GM23338 (cell line): ENCODE measurements around the gene FHIT. TPM values are rescaled to one million over a fixed set of nuclear protein-coding genes. Genes with fewer than 3 reads are reported as not detected.

Experiments
- ATAC-seq: fragments of 200-7000 bp; cut with Tn5 transposase; 3 replicates; pipeline ENCODE4 v1.9.1; 2020
- DNase-seq: peaks from one replicate; pipeline ENCODE4 v3.0.0-alpha.2; 2015; ENCODE audit warnings: low spot score
- H2AFZ ChIP-seq: fragments of 200-600 bp; sonication (generic); 2 replicates; pipeline ENCODE4 v1.8.0; 2016; ENCODE audit warnings: antibody characterized with exemption, mild to moderate bottlenecking, moderate library complexity
- H3F3A ChIP-seq: fragments of 200-600 bp; sonication (generic); replicated peaks from 2 replicates; pipeline ENCODE4 v1.8.0; 2017; ENCODE audit warnings: antibody characterized with exemption, mixed run types, low read depth
- H3K27ac ChIP-seq: fragments of 200-600 bp; sonication (generic); 2 replicates; pipeline ENCODE4 v1.6.1; 2016; ENCODE audit warnings: low read depth
- H3K27me3 ChIP-seq: fragments of 200-600 bp; sonication (generic); 2 replicates; pipeline ENCODE4 v1.8.0; 2016; ENCODE audit warnings: mild to moderate bottlenecking, mixed run types, moderate library complexity; ENCODE audit not compliant: insufficient read depth
- H3K36me3 ChIP-seq: fragments of 200-600 bp; sonication (generic); 2 replicates; pipeline ENCODE4 v1.8.0; 2016; ENCODE audit warnings: mild to moderate bottlenecking; ENCODE audit not compliant: insufficient read depth
- H3K4me1 ChIP-seq: fragments of 200-600 bp; sonication (generic); 2 replicates; pipeline ENCODE4 v1.8.0; 2016; ENCODE audit warnings: mild to moderate bottlenecking, moderate library complexity; ENCODE audit not compliant: insufficient read depth
- H3K4me2 ChIP-seq: fragments of 200-600 bp; sonication (generic); 2 replicates; pipeline ENCODE4 v1.7.1; 2017; ENCODE audit warnings: mixed run types
- H3K4me3 ChIP-seq: fragments of 200-600 bp; sonication (generic); 2 replicates; pipeline ENCODE4 v1.6.1; 2016; ENCODE audit warnings: mixed run types
- H3K79me2 ChIP-seq: fragments of 200-600 bp; sonication (generic); replicated peaks from 2 replicates; pipeline ENCODE4 v1.8.0; 2017; ENCODE audit warnings: mild to moderate bottlenecking; ENCODE audit not compliant: insufficient read depth
- H3K9me2 ChIP-seq: fragments of 200-600 bp; sonication (generic); 2 replicates; pipeline ENCODE4 v1.8.0; 2017; ENCODE audit not compliant: insufficient read depth
- H4K20me1 ChIP-seq: fragments of 200-600 bp; sonication (generic); replicated peaks from 2 replicates; pipeline ENCODE4 v1.8.0; 2017; ENCODE audit warnings: mild to moderate bottlenecking; ENCODE audit not compliant: insufficient read depth
- H3K27ac Mint-ChIP-seq: 2 replicates; pipeline ENCODE4 v1.8.0; 2020; ENCODE audit warnings: inconsistent platforms, mild to moderate bottlenecking, moderate library complexity, mixed read lengths
- H3K27me3 Mint-ChIP-seq: 3 replicates; pipeline ENCODE4 v1.8.0; 2022; ENCODE audit warnings: low read depth, mild to moderate bottlenecking, moderate library complexity, mixed read lengths, inconsistent platforms; ENCODE audit not compliant: insufficient read depth, poor library complexity
- H3K36me3 Mint-ChIP-seq: 3 replicates; pipeline ENCODE4 v1.8.0; 2021; ENCODE audit warnings: low read depth, mild to moderate bottlenecking, inconsistent platforms, moderate library complexity, mixed read lengths
- H3K4me1 Mint-ChIP-seq: 3 replicates; pipeline ENCODE4 v1.8.0; 2020; ENCODE audit warnings: mild to moderate bottlenecking, inconsistent platforms, mixed read lengths
- H3K4me3 Mint-ChIP-seq: 3 replicates; pipeline ENCODE4 v1.8.0; 2021; ENCODE audit warnings: moderate library complexity, mild to moderate bottlenecking, inconsistent platforms, mixed read lengths
- H3K9me3 Mint-ChIP-seq: 3 replicates; pipeline ENCODE4 v1.8.0; 2020; ENCODE audit warnings: moderate library complexity, mild to moderate bottlenecking, inconsistent platforms, mixed read lengths
- CREB1 ChIP-seq: fragments of 250-450 bp; sonication (Bioruptor Pico); IDR thresholded peaks from 2 replicates; pipeline ENCODE4 v1.5.0; 2020; ENCODE audit warnings: low read depth, mild to moderate bottlenecking, moderate library complexity
- ETS1 ChIP-seq: IDR thresholded peaks from 2 replicates; pipeline ENCODE4 v1.6.1; 2016; ENCODE audit warnings: antibody characterized with exemption
- EZH2 ChIP-seq: fragments of 200-600 bp; sonication (generic); IDR thresholded peaks from one replicate; pipeline ENCODE4 v1.8.0; 2017; ENCODE audit warnings: antibody characterized with exemption, mild to moderate bottlenecking, low read depth; ENCODE audit not compliant: unreplicated experiment
- JUNB ChIP-seq: IDR thresholded peaks from one replicate; pipeline ENCODE4 v1.6.1; 2016; ENCODE audit warnings: antibody characterized with exemption; ENCODE audit not compliant: unreplicated experiment
- NANOG ChIP-seq: IDR thresholded peaks from 2 replicates; pipeline ENCODE4 v1.6.1; 2016; ENCODE audit warnings: antibody characterized with exemption, borderline replicate concordance
- POLR2AphosphoS5 ChIP-seq: IDR thresholded peaks from 2 replicates; pipeline ENCODE4 v1.6.1; 2016; ENCODE audit warnings: antibody characterized with exemption, low read depth
- STAT1 ChIP-seq: IDR thresholded peaks from one replicate; pipeline ENCODE4 v1.6.1; 2016; ENCODE audit warnings: antibody characterized with exemption; ENCODE audit not compliant: unreplicated experiment
- ZNF331 ChIP-seq: fragments of 250-450 bp; sonication (Bioruptor Pico); IDR thresholded peaks from 2 replicates; pipeline ENCODE4 v1.5.0; 2020; ENCODE audit warnings: low read depth, mild to moderate bottlenecking, moderate library complexity
- polyA plus RNA-seq: library from polyadenylated mRNA; unstranded; fragments of >200 nt; fragmentation: Nextera tagmentation; extraction: Ambion mirVana; gene quantifications from 2 replicates; pipeline ENCODE4 v1.2.1, GENCODE V29; 2016
- total RNA-seq: library from RNA; depleted of rRNA; stranded (reverse); fragments of >200 nt; shearing (Covaris generic); gene quantifications from 2 replicates; pipeline ENCODE4 v1.2.3, GENCODE V29; 2014
- TF ChIP-seq, protein P1 (sequence below): IDR thresholded peaks from one replicate; pipeline ENCODE4 v1.6.1; 2018; ENCODE audit warnings: antibody characterized with exemption; ENCODE audit not compliant: unreplicated experiment
- TF ChIP-seq, protein P2 (sequence below), 2 experiments: fragments of 200-600 bp in 1 of 2; sonication (generic) in 1 of 2; conservative IDR thresholded peaks; 2 replicates each; pipeline versions ENCODE4 v1.5.1 to v1.6.1; 2016 to 2017; ENCODE audit warnings: antibody characterized with exemption in 2 of 2, low read depth in 2 of 2, mild to moderate bottlenecking in 2 of 2, moderate library complexity in 1 of 2

FHIT gene
- total and polyA plus RNA-seq, 2 experiments from 2014 or later = 3.0 to 8.3 TPM

GRCh38 chr3:60142009-60142408 lies 1109.2 kb downstream of the FHIT start (continued):
- TF ChIP-seq, protein P1, sequence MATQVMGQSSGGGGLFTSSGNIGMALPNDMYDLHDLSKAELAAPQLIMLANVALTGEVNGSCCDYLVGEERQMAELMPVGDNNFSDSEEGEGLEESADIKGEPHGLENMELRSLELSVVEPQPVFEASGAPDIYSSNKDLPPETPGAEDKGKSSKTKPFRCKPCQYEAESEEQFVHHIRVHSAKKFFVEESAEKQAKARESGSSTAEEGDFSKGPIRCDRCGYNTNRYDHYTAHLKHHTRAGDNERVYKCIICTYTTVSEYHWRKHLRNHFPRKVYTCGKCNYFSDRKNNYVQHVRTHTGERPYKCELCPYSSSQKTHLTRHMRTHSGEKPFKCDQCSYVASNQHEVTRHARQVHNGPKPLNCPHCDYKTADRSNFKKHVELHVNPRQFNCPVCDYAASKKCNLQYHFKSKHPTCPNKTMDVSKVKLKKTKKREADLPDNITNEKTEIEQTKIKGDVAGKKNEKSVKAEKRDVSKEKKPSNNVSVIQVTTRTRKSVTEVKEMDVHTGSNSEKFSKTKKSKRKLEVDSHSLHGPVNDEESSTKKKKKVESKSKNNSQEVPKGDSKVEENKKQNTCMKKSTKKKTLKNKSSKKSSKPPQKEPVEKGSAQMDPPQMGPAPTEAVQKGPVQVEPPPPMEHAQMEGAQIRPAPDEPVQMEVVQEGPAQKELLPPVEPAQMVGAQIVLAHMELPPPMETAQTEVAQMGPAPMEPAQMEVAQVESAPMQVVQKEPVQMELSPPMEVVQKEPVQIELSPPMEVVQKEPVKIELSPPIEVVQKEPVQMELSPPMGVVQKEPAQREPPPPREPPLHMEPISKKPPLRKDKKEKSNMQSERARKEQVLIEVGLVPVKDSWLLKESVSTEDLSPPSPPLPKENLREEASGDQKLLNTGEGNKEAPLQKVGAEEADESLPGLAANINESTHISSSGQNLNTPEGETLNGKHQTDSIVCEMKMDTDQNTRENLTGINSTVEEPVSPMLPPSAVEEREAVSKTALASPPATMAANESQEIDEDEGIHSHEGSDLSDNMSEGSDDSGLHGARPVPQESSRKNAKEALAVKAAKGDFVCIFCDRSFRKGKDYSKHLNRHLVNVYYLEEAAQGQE = no peak
- TF ChIP-seq, protein P2, sequence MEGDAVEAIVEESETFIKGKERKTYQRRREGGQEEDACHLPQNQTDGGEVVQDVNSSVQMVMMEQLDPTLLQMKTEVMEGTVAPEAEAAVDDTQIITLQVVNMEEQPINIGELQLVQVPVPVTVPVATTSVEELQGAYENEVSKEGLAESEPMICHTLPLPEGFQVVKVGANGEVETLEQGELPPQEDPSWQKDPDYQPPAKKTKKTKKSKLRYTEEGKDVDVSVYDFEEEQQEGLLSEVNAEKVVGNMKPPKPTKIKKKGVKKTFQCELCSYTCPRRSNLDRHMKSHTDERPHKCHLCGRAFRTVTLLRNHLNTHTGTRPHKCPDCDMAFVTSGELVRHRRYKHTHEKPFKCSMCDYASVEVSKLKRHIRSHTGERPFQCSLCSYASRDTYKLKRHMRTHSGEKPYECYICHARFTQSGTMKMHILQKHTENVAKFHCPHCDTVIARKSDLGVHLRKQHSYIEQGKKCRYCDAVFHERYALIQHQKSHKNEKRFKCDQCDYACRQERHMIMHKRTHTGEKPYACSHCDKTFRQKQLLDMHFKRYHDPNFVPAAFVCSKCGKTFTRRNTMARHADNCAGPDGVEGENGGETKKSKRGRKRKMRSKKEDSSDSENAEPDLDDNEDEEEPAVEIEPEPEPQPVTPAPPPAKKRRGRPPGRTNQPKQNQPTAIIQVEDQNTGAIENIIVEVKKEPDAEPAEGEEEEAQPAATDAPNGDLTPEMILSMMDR (conservative IDR thresholded peaks at IDR 0.05; ENCODE audit: low read depth in 2 of 2) = no peak
- TF ChIP-seq NANOG = no peak
- TF ChIP-seq CREB1 (CRISPR knock-in tag) = no peak

DNA sequence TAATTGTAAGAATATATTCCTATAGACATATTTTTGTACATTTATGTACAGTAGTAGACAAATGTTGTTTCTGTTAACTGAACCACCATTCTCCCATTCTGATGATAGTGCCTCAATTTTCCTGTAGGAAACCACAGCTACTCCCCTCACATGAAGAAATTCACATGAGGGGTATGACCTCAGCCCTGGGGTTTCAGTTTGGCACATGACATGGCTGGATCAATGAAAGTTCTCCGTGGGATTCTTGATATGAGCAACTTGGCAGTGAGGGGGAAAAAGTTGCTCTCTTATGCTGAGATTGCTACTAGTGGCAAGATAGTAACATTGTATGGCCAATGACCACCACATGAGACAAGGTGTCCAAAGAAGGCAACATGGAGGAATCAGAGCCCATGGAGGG lies 1111.1 kb downstream of the FHIT start:
- Histone ChIP-seq H3K4me1 (peaks cover 3% of the 10 kb centered on the region; the same call in 1 of the 2 replicates), H4K20me1 (no peaks in the 10 kb centered on the region), H3K36me3 (no peaks in the 10 kb centered on the region), H3K27ac (no peak overlapping the region), H3K9me2 (peaks cover 7% of the 10 kb centered on the region; the same call in 1 of the 2 replicates), H3K4me2 (no peak overlapping the region), H3F3A (no peaks in the 10 kb centered on the region), H2AFZ (no peak overlapping the region), H3K4me3 (no peak overlapping the region), H3K27me3 (no peaks in the 10 kb centered on the region), H3K79me2 (no peaks in the 10 kb centered on the region)
- Mint-ChIP-seq H3K9me3 (no peaks in the 10 kb centered on the region), H3K36me3 (no peaks in the 10 kb centered on the region), H3K27ac (no peak overlapping the region), H3K4me1 (peaks cover 10% of the 10 kb centered on the region; the same call in 2 of the 3 replicates), H3K27me3 (peaks cover 5% of the 10 kb centered on the region), H3K4me3 (no peak overlapping the region)
- DNase-seq (no peak), ATAC-seq (no peak)
- TF ChIP-seq NANOG (no peak), EZH2 (no peak), CREB1 (CRISPR knock-in tag) (no peak), JUNB (no peak), ETS1 (no peak), ZNF331 (CRISPR knock-in tag) (no peak), STAT1 (no peak), POLR2AphosphoS5 (no peak)
- TF ChIP-seq, protein P1 = no peak
